ENCODE results near the gene AK6.

- TF ChIP-seq POLR2A (IDR thresholded peaks at IDR 0.05; ENCODE audit: low read depth, low read length) (no peak), POLR2AphosphoS5 (IDR thresholded peaks at IDR 0.05; ENCODE audit: low read depth, low read length) (no peak), TAF1 (IDR thresholded peaks at IDR 0.05; ENCODE audit: borderline replicate concordance, low read depth, low read length) (no peak)
Measured at GRCh38 chr5:69335341-69335935, 33.9 kb downstream of the AK6 start.
